ENCODE data around the gene RAB10. TPM values are rescaled to one million over a fixed set of nuclear protein-coding genes. Genes with fewer than 3 reads are reported as not detected.

Gene RAB10
- total and polyA plus RNA-seq, 9 of the 15 experiments (the other 6 are each of a cell fraction or from before 2014, with no cell fraction given): 25.1 to 214 (median 157) TPM

DNA sequence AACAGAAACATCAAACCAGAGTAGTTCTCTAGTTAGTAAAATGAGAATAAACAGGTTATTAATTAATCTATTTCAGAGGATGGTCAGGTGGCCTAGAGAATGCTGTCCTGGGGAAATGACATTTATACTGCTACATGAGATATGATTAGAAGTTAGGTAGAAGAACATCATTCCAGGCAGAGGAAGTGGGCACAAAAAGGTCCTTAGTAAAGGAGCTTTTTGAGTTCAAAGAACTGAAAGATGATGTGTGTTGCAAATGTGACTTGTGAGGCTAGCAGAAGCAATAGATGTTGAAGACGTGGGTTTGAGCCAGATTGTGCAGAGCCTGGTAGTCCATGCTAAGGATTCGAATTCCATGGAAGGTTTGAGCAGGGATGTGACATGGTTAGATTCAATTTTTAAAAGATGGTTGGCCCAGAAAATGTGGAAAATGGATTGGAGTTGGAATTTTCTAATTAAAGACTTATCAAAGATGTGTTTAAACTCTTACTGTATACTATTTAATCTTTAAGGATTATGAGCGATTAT is 34.2 kb downstream of the RAB10 start (continued):
- TF ChIP-seq, protein P1, sequence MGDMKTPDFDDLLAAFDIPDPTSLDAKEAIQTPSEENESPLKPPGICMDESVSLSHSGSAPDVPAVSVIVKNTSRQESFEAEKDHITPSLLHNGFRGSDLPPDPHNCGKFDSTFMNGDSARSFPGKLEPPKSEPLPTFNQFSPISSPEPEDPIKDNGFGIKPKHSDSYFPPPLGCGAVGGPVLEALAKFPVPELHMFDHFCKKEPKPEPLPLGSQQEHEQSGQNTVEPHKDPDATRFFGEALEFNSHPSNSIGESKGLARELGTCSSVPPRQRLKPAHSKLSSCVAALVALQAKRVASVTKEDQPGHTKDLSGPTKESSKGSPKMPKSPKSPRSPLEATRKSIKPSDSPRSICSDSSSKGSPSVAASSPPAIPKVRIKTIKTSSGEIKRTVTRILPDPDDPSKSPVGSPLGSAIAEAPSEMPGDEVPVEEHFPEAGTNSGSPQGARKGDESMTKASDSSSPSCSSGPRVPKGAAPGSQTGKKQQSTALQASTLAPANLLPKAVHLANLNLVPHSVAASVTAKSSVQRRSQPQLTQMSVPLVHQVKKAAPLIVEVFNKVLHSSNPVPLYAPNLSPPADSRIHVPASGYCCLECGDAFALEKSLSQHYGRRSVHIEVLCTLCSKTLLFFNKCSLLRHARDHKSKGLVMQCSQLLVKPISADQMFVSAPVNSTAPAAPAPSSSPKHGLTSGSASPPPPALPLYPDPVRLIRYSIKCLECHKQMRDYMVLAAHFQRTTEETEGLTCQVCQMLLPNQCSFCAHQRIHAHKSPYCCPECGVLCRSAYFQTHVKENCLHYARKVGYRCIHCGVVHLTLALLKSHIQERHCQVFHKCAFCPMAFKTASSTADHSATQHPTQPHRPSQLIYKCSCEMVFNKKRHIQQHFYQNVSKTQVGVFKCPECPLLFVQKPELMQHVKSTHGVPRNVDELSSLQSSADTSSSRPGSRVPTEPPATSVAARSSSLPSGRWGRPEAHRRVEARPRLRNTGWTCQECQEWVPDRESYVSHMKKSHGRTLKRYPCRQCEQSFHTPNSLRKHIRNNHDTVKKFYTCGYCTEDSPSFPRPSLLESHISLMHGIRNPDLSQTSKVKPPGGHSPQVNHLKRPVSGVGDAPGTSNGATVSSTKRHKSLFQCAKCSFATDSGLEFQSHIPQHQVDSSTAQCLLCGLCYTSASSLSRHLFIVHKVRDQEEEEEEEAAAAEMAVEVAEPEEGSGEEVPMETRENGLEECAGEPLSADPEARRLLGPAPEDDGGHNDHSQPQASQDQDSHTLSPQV (IDR thresholded peaks at IDR 0.05): 0 out of 2 replicates have a peak, but pooled peaks have one; percentile 34
- TF ChIP-seq CBFB (CRISPR knock-in tag; IDR thresholded peaks at IDR 0.05): no peak
- TF ChIP-seq POLR2B (IDR thresholded peaks at IDR 0.05; ENCODE audit: low read depth, partially characterized antibody): peak; percentile 23
- TF ChIP-seq NONO (IDR thresholded peaks at IDR 0.05; ENCODE audit: low read depth in 2 of 2, low read length in 1 of 2): no peak
- no peak for TF ChIP-seq MED1 (CRISPR knock-in tag; IDR thresholded peaks at IDR 0.05; ENCODE audit: borderline replicate concordance)
- TF ChIP-seq GTF2A2 (tag; IDR thresholded peaks at IDR 0.05): no peak
- TF ChIP-seq MECOM (CRISPR knock-in tag; IDR thresholded peaks at IDR 0.05): no peak
- no peak for TF ChIP-seq RBM39 (optimal IDR thresholded peaks at IDR 0.05; ENCODE audit: low read depth, low read length)
- TF ChIP-seq, protein P2, sequence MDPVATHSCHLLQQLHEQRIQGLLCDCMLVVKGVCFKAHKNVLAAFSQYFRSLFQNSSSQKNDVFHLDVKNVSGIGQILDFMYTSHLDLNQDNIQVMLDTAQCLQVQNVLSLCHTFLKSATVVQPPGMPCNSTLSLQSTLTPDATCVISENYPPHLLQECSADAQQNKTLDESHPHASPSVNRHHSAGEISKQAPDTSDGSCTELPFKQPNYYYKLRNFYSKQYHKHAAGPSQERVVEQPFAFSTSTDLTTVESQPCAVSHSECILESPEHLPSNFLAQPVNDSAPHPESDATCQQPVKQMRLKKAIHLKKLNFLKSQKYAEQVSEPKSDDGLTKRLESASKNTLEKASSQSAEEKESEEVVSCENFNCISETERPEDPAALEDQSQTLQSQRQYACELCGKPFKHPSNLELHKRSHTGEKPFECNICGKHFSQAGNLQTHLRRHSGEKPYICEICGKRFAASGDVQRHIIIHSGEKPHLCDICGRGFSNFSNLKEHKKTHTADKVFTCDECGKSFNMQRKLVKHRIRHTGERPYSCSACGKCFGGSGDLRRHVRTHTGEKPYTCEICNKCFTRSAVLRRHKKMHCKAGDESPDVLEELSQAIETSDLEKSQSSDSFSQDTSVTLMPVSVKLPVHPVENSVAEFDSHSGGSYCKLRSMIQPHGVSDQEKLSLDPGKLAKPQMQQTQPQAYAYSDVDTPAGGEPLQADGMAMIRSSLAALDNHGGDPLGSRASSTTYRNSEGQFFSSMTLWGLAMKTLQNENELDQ (CRISPR knock-in tag; IDR thresholded peaks at IDR 0.05; ENCODE audit: borderline replicate concordance): no peak
- TF ChIP-seq TBP (optimal IDR thresholded peaks at IDR 0.05; ENCODE audit: low read depth, low read length): no peak
